Thyroid gland (tissue), 4 donors: ENCODE data around the gene BOLL. TPM values are rescaled to one million over a fixed set of nuclear protein-coding genes. Genes with fewer than 3 reads are reported as not detected.
"Not testable (repeated sequence)": the region's sequence is repeated elsewhere in the genome, so short reads cannot be mapped to it uniquely, and the experiment has no call there.

ENCODE experiments used
- DNase-seq, 2 donors: peaks; one replicate each; pipeline ENCODE4 v3.0.0-alpha.2; 2019
- H3K27ac ChIP-seq, 3 donors: fragments of 200-600 bp; sonication (generic); 1 replicate in 2 of 3; 2 replicates in 1 of 3; pipeline ENCODE4 v1.5.1; 2016 to 2019; ENCODE audit warnings: mild to moderate bottlenecking in 1 of 3, moderate library complexity in 1 of 3
- H3K27me3 ChIP-seq: fragments of 200-600 bp; sonication (generic); one replicate; pipeline ENCODE4 v1.5.1; 2019
- H3K36me3 ChIP-seq, 2 donors: fragments of 200-600 bp; sonication (generic); one replicate each; pipeline ENCODE4 v1.5.1; 2016 to 2019
- H3K4me1 ChIP-seq, 2 donors: fragments of 200-600 bp; sonication (generic); one replicate each; pipeline ENCODE4 v1.5.1; 2017 to 2019
- H3K4me3 ChIP-seq, 3 donors: fragments of 200-600 bp; sonication (generic); replicated peaks in 1 of 3; 1 replicate in 2 of 3; 2 replicates in 1 of 3; pipeline ENCODE4 v1.5.1; 2016; ENCODE audit warnings: mild to moderate bottlenecking in 1 of 3
- H3K9me3 ChIP-seq: fragments of 200-600 bp; sonication (generic); one replicate; pipeline ENCODE4 v1.5.1; 2017
- POLR2A ChIP-seq, 2 donors: fragments of 450-650 bp; IDR thresholded peaks; one replicate each; pipeline ENCODE4 v1.6.1; 2017; ENCODE audit warnings: antibody characterized with exemption in 2 of 2, mild to moderate bottlenecking in 2 of 2, moderate library complexity in 1 of 2
- WGBS, 2 donors: methylation state at CpG; one replicate each; pipeline ENCODE4 v1.1.5; 2017; 5-methylcytosine and 5-hydroxymethylcytosine counted together
- intact Hi-C: fragments of 100-400 bp; cut with DNase I; formaldehyde crosslinking; loops from one replicate; pipeline ENCODE4 v1.15.1; 2023
- total RNA-seq, 4 donors: library from RNA; depleted of rRNA; stranded (reverse); fragments of >200 nt; gene quantifications; one replicate each; pipeline ENCODE4 v1.2.3, GENCODE V29; 2016
- TF ChIP-seq, protein P1 (sequence below), 6 experiments: fragments of 200-600 bp in 3 of 6; fragments of 450-650 bp in 3 of 6; sonication (generic) in 3 of 6; IDR thresholded peaks; one replicate each; pipeline ENCODE4 v1.5.1; 2016 to 2019; ENCODE audit warnings: antibody characterized with exemption in 6 of 6, mild to moderate bottlenecking in 2 of 6, inconsistent platforms in 1 of 6, moderate library complexity in 1 of 6

The BOLL gene, protein sequence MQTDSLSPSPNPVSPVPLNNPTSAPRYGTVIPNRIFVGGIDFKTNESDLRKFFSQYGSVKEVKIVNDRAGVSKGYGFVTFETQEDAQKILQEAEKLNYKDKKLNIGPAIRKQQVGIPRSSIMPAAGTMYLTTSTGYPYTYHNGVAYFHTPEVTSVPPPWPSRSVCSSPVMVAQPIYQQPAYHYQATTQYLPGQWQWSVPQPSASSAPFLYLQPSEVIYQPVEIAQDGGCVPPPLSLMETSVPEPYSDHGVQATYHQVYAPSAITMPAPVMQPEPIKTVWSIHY
- under 1 TPM in 2 of 4 donors, not detected in 2; 0.27 to 0.45 TPM for total RNA-seq

DNA sequence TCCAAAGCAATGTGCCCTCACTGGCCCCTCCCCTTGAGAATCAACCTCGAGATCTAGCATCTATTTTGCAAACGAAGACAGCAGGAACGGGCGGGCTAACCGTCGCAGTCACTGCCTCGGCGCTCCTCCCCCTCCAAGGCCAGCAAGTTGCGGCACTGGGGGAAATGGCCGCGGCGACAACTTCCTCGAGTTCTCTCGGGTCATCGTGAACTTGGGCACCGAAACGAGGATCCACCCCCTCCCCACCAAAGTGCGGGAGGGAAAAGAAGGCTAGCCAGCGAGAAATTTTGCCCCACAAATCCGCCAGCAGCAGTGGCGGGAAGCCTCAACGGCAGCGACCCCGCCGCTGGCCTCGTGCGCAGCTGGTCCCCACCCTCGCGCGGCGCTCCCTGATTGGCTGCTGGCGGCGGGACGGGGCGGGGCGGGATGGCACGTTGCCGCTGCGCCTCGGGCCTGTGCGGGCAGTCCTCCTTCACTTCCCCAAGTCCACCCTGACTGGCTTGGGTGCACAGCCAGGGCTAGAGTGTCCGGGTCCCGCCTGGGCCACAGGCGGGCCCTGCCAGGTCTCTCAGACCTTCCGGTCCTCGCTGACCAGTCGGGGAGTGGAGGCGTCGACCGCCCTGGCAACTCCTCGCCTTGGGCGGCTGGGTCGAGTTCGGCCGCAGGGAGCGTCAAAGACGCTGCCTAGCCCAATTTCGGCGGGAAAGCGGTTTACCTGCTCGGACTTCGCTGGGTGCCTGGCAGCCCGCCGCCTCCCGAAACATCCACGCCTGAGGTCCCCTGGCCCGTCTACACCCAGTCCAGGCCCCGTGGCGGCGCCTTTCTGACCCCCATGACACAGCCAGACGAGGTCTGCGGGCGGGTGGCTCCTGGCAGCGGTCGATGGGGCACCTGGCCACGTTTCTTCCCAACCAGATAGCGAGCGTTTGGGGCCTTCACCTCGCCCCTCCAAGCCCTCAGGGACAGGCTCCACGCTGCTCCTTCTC is at the start of gene BOLL:
BOLL (minus strand) TSS at position 364 of the 986 bp plus-strand sequence. CDS start 3,469 bp downstream, outside the sequence.
- peaks cover 0 to 11% of the 10 kb centered on the region in 2 donors for H3K4me1 ChIP-seq
- peak within 1 kb of the TSS in 2 of 3 donors; percentile 24 to 32 for H3K4me3 ChIP-seq
- no peaks in the 10 kb centered on the region for H3K9me3 ChIP-seq
- TF ChIP-seq POLR2A (IDR thresholded peaks at IDR 0.05), result no peak
- TF ChIP-seq, protein P1, sequence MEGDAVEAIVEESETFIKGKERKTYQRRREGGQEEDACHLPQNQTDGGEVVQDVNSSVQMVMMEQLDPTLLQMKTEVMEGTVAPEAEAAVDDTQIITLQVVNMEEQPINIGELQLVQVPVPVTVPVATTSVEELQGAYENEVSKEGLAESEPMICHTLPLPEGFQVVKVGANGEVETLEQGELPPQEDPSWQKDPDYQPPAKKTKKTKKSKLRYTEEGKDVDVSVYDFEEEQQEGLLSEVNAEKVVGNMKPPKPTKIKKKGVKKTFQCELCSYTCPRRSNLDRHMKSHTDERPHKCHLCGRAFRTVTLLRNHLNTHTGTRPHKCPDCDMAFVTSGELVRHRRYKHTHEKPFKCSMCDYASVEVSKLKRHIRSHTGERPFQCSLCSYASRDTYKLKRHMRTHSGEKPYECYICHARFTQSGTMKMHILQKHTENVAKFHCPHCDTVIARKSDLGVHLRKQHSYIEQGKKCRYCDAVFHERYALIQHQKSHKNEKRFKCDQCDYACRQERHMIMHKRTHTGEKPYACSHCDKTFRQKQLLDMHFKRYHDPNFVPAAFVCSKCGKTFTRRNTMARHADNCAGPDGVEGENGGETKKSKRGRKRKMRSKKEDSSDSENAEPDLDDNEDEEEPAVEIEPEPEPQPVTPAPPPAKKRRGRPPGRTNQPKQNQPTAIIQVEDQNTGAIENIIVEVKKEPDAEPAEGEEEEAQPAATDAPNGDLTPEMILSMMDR (IDR thresholded peaks at IDR 0.05), result no peak
- no peaks in the 10 kb centered on the region for H3K36me3 ChIP-seq
- H3K27me3 ChIP-seq, result peaks cover 4% of the 10 kb centered on the region
- no peak within 1 kb of the TSS for H3K27ac ChIP-seq
- intact Hi-C loops, result no loop called here
- WGBS, 2 donors, result 85 to 89% methylated on average over 36 of the region's 80 CpGs
- DNase-seq, result no peak

DNA sequence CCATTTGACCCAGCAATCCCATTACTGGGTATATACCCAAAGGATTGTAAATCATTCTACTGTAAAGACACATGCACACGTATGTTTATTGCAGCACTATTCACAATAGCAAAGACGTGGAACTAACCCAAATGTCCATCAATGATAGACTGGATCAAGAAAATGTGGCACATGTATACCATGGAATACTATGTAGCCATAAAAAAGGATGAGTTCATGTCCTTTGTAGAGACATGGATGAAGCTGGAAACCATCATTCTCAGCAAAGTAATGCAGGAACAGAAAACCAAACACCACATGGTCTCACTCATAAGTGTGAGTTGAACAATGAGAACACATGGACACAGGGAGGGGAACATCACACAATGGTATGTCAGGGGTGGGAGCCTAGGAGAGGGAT is 49.7 kb upstream of the BOLL start:
- H3K4me3 ChIP-seq, H3K27ac ChIP-seq, DNase-seq, H3K27me3 ChIP-seq, intact Hi-C loops, H3K9me3 ChIP-seq, H3K36me3 ChIP-seq: not testable (repeated sequence)
- peaks cover 0 to 14% of the 10 kb centered on the region in 2 donors for H3K4me1 ChIP-seq
- 88 to 97% methylated on average over 2 of the region's 2 CpGs for WGBS, 2 donors

DNA sequence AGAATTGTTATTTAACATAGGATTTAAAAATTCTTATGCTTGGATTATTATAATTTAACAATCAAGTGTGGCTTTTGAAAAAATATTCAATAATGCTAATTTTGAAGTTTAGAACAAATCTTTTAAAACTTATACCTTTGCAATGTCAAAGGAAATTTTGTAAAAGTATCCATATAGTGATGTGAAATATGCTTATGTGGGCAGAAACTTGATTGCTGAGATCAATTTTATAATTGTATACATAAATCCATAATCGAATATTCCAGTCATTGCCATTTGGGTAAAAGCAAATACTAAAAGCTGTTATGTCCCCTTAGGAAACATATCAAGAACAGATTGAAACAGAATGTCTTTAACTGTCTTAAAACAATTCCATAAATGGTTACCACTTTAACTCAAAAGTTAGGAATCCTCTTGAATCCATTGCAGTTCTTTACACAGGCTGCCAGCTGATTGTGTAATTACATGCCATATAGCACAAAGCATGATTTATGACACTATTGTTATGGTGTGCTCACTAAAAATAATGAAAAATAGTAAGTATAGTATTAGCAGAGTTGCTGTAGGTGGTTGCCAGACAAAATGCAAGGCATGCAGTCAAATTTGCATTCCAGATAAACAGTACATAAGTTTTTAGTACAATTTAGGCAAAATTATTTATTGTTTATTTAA is 43.5 kb upstream of the BOLL start:
- no peaks in the 10 kb centered on the region for H3K9me3 ChIP-seq
- no peak for TF ChIP-seq POLR2A (IDR thresholded peaks at IDR 0.05)
- TF ChIP-seq, protein P1 (IDR thresholded peaks at IDR 0.05), result no peak
- no peak overlapping the region for H3K4me3 ChIP-seq
- intact Hi-C loops, result no loop called here
- DNase-seq, result no peak
- no peaks in the 10 kb centered on the region for H3K36me3 ChIP-seq
- H3K27ac ChIP-seq, result no peak overlapping the region
- H3K27me3 ChIP-seq, result no peaks in the 10 kb centered on the region
- no peaks in the 10 kb centered on the region for H3K4me1 ChIP-seq
- WGBS, 2 donors, result 87 to 90% methylated on average over 1 of the region's 1 CpG

DNA sequence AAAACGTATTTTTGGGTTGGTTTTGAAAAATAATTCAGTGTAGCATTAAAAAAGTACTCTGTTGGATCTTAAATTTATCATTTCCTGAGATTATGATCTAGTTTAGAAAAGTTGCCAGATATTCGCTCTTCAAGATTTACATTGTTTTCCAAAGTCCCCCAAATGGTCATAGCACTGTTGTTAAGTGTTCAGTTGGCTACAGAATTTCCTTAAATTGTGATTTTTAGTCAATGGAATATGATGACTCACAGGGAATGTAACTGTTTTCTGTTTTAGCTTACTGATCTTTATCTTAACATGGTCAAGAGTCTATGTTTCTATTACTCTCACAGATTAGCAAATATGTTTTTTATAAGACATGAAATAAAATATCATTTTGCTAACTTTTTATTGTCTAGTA is 42.5 kb upstream of the BOLL start:
- WGBS, 2 donors, result 71 to 72% methylated on average over 2 of the region's 2 CpGs
- intact Hi-C loops, result no loop called here

DNA sequence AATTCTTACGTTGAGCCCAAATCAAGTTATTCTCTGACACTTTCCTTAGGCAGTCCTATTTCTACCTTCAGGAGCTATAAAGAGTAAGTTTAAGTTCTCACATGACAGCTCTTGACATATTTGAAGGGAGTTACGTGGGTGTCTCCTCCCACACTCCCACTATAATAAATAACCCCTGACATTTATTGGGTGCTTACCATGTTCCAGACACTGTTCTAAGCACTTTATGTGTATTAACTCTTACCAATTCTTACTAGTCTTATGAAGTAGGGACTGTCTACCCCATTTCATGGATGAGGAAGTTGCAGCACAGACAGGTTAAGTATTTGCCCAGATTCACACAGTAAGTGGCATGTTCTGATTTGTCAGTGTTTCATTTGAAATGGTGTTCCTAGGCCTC is 37.2 kb upstream of the BOLL start:
- H3K4me1 ChIP-seq, result no peaks in the 10 kb centered on the region
- H3K9me3 ChIP-seq, result no peaks in the 10 kb centered on the region
- no peak for DNase-seq
- no peaks in the 10 kb centered on the region for H3K36me3 ChIP-seq
- H3K27me3 ChIP-seq, result no peaks in the 10 kb centered on the region
- no peak overlapping the region for H3K4me3 ChIP-seq
- intact Hi-C loops, result no loop called here
- 80 to 90% methylated on average over 2 of the region's 2 CpGs for WGBS, 2 donors
- no peak overlapping the region for H3K27ac ChIP-seq
- TF ChIP-seq POLR2A (IDR thresholded peaks at IDR 0.05), result no peak
- TF ChIP-seq, protein P1 (IDR thresholded peaks at IDR 0.05), result no peak

More for the DNA sequence above, 42.5 kb upstream of the BOLL start:
- no peak overlapping the region for H3K27ac ChIP-seq
- no peak for DNase-seq
- TF ChIP-seq POLR2A (IDR thresholded peaks at IDR 0.05), result no peak
- TF ChIP-seq, protein P1 (IDR thresholded peaks at IDR 0.05), result no peak
- no peaks in the 10 kb centered on the region for H3K9me3 ChIP-seq
- H3K36me3 ChIP-seq, result no peaks in the 10 kb centered on the region
- no peaks in the 10 kb centered on the region for H3K27me3 ChIP-seq
- no peaks in the 10 kb centered on the region for H3K4me1 ChIP-seq
- H3K4me3 ChIP-seq, result no peak overlapping the region
